Left lung (tissue), 10 donors: Measurements from ENCODE around the gene ABHD17B. TPM values are rescaled to one million over a fixed set of nuclear protein-coding genes. Genes with fewer than 3 reads are reported as not detected.

ENCODE experiments used
- ATAC-seq: fragments of 200-7000 bp; cut with Tn5 transposase; one replicate; pipeline ENCODE4 v1.9.1; 2020; ENCODE audit warnings: moderate library complexity
- DNase-seq, 4 donors: peaks; one replicate each; pipeline ENCODE4 v3.0.0-alpha.2; 2013 to 2020
- H3K27ac ChIP-seq, 2 donors: fragments of 200-600 bp; sonication (generic) in 1 of 2; one replicate each; pipeline versions ENCODE4 v1.5.0 to v1.8.0; 2020 to 2021
- H3K27me3 ChIP-seq, 2 donors: fragments of 200-600 bp; sonication (generic) in 1 of 2; one replicate each; pipeline versions ENCODE4 v1.5.0 to v1.8.0; 2020 to 2021
- H3K36me3 ChIP-seq, 2 donors: fragments of 200-600 bp; sonication (generic) in 1 of 2; one replicate each; pipeline versions ENCODE4 v1.5.0 to v1.8.0; 2020 to 2021
- H3K4me1 ChIP-seq, 2 donors: fragments of 200-600 bp; one replicate each; pipeline ENCODE4 v1.8.0; 2021
- H3K4me3 ChIP-seq, 2 donors: fragments of 200-600 bp; sonication (generic) in 1 of 2; one replicate each; pipeline versions ENCODE4 v1.5.0 to v1.8.0; 2020 to 2021; ENCODE audit warnings: mild to moderate bottlenecking in 1 of 2
- H3K9me3 ChIP-seq, 2 donors: fragments of 200-600 bp; sonication (generic) in 1 of 2; one replicate each; pipeline versions ENCODE4 v1.5.0 to v1.8.0; 2020 to 2021
- intact Hi-C, 2 donors: fragments of 100-400 bp; cut with DNase I; formaldehyde crosslinking; loops; one replicate each; pipeline versions ENCODE4 v1.11.2 to v1.14.2; 2022
- polyA plus RNA-seq, 6 donors: library from polyadenylated mRNA; unstranded; fragments of 120-200 nt; gene quantifications; one replicate each; pipeline ENCODE4 v1.2.1, GENCODE V29; 2013; ENCODE audit not compliant: insufficient read length in 6 of 6
- total RNA-seq, 2 donors: library from RNA; stranded (reverse); fragmentation: NEBNext Ultra II Directional; extraction: Animal tissue kit (Norgen Biotek cat#: 25700); gene quantifications; one replicate each; pipeline ENCODE4 v1.2.1, GENCODE V29; 2021
- TF ChIP-seq, protein P1 (sequence below), 2 donors: fragments of 200-600 bp; sonication (generic) in 1 of 2; IDR thresholded peaks; one replicate each; pipeline versions ENCODE4 v1.5.0 to v1.8.0; 2021; ENCODE audit warnings: antibody characterized with exemption in 2 of 2
- donor health status: DM: no; HTN: yes; CAD: no.
- donor health status: DM: no; HTN: no; CAD: no.

ABHD17B gene
- total and polyA plus RNA-seq, 8 donors: 13.6 to 27.5 (median 25.8) TPM

- Histone ChIP-seq H3K9me3 (no peaks in the 10 kb centered on the region), H3K36me3 (no peaks in the 10 kb centered on the region), H3K27ac (no peak overlapping the region), H3K4me3 (no peak overlapping the region), H3K27me3 (no peaks in the 10 kb centered on the region), H3K4me1 (no peaks in the 10 kb centered on the region)
- DNase-seq (no peak), ATAC-seq (no peak)
- intact Hi-C loops: no loop called here
- TF ChIP-seq, protein P1, sequence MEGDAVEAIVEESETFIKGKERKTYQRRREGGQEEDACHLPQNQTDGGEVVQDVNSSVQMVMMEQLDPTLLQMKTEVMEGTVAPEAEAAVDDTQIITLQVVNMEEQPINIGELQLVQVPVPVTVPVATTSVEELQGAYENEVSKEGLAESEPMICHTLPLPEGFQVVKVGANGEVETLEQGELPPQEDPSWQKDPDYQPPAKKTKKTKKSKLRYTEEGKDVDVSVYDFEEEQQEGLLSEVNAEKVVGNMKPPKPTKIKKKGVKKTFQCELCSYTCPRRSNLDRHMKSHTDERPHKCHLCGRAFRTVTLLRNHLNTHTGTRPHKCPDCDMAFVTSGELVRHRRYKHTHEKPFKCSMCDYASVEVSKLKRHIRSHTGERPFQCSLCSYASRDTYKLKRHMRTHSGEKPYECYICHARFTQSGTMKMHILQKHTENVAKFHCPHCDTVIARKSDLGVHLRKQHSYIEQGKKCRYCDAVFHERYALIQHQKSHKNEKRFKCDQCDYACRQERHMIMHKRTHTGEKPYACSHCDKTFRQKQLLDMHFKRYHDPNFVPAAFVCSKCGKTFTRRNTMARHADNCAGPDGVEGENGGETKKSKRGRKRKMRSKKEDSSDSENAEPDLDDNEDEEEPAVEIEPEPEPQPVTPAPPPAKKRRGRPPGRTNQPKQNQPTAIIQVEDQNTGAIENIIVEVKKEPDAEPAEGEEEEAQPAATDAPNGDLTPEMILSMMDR (IDR thresholded peaks at IDR 0.05): no peak
Observed at GRCh38 chr9:71847892-71848291, 63.1 kb downstream of the ABHD17B start.

GRCh38 chr9:71844808-71845207 is 66.2 kb downstream of the ABHD17B start:
- H3K4me1 ChIP-seq: no peaks in the 10 kb centered on the region
- H3K4me3 ChIP-seq: no peak overlapping the region
- DNase-seq: no peak
- no peaks in the 10 kb centered on the region for H3K36me3 ChIP-seq
- ATAC-seq: no peak
- no peak overlapping the region for H3K27ac ChIP-seq
- H3K9me3 ChIP-seq: no peaks in the 10 kb centered on the region
- no peaks in the 10 kb centered on the region for H3K27me3 ChIP-seq
- intact Hi-C loops: no loop called here
- TF ChIP-seq, protein P1 (IDR thresholded peaks at IDR 0.05): no peak

DNA sequence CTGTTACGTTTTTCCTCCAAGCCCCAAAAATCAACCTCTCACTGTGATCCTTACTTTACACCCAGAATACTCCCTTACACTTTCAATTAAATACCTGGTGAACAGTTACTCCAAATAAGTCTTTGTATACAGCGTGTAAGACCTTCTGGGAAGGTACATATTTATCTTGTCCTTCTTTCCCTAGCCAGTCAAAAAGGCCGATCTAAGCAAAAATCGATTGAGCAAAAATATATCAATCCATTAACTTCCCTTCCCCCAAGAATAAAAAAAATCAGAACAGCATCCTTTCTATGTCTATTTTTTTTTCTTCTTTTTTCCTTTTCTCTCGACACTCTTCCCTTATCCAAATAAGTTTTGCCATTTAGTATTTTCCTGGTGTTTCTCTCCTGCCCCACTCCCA is 71.3 kb downstream of the ABHD17B start:
- H3K9me3 ChIP-seq: peaks cover 0 to 4% of the 10 kb centered on the region in 2 donors
- H3K4me1 ChIP-seq: no peaks in the 10 kb centered on the region
- no peaks in the 10 kb centered on the region for H3K27me3 ChIP-seq
- intact Hi-C loops: no loop called here
- H3K27ac ChIP-seq: no peak overlapping the region
- TF ChIP-seq, protein P1 (IDR thresholded peaks at IDR 0.05): no peak
- ATAC-seq (no peak), DNase-seq (no peak)
- H3K4me3 ChIP-seq: no peak overlapping the region
- H3K36me3 ChIP-seq: no peaks in the 10 kb centered on the region

DNA sequence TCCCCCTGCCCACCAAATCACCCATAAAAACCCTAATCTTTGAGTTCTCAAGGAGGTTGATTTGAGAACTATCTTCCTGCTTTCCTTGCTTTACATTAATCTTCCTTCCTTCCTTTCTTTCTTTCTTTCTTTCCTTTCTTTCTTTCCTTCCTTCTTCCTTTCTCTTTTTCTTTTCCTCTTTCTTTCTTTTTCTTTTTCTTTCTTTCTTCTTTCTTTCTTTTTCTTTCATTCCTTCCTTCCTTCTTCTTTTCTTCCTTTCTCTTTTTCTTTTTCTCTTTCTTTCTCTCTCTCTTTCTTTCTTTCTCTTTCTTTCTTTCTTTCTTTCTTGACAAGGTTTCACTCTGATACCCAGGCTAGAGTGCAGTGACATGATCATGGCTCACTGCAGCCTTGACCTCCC is 75.4 kb downstream of the ABHD17B start:
- no peak overlapping the region for H3K4me3 ChIP-seq
- H3K27me3 ChIP-seq: no peaks in the 10 kb centered on the region
- H3K9me3 ChIP-seq: peaks cover 0 to 9% of the 10 kb centered on the region in 2 donors
- no peaks in the 10 kb centered on the region for H3K4me1 ChIP-seq
- DNase-seq: no peak
- TF ChIP-seq, protein P1 (IDR thresholded peaks at IDR 0.05): no peak
- H3K36me3 ChIP-seq: no peaks in the 10 kb centered on the region
- intact Hi-C loops: no loop called here
- H3K27ac ChIP-seq: no peak overlapping the region
- no peak for ATAC-seq

DNA sequence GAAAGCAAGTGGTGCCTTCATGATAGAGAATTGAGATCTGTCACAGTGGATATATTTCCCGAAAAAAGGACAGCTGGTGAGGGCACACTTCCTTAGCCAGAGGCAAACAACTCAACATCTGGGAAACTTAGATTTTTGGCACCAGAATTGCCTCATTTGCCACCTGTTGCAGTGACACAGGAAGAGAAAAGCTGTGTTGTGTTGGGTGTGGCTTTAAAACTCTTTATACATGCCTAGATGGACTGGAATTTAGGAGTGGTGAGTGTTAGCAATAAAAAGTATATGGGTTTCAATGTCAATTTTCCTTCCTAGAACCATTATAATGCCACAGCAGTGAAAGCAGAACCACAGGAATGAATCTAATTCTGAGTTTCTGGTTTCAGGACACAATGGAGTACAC is 80.1 kb downstream of the ABHD17B start:
- H3K4me3 ChIP-seq: no peak overlapping the region
- no peak overlapping the region for H3K27ac ChIP-seq
- ATAC-seq: no peak
- no peaks in the 10 kb centered on the region for H3K27me3 ChIP-seq
- TF ChIP-seq, protein P1 (IDR thresholded peaks at IDR 0.05): no peak
- H3K4me1 ChIP-seq: no peaks in the 10 kb centered on the region
- no peaks in the 10 kb centered on the region for H3K36me3 ChIP-seq
- no peak for DNase-seq
- H3K9me3 ChIP-seq: peaks cover 0 to 9% of the 10 kb centered on the region in 2 donors
- intact Hi-C loops: no loop called here
